Right cardiac atrium (tissue), 5 donors: Measurements from ENCODE around the gene OR6S1. TPM values are rescaled to one million over a fixed set of nuclear protein-coding genes. Genes with fewer than 3 reads are reported as not detected.
A peak's percentile ranks its signal among the peaks of the same experiment; 100 is the strongest.

Experiments
- ATAC-seq, 2 donors: fragments of 200-7000 bp; cut with Tn5 transposase; one replicate each; pipeline versions ENCODE4 v1.8.0 to v1.9.1; 2020; ENCODE audit warnings: moderate library complexity in 2 of 2, mild to moderate bottlenecking in 1 of 2
- DNase-seq, 3 donors: peaks; one replicate each; pipeline ENCODE4 v3.0.0-alpha.2; 2020
- H3K27ac ChIP-seq: one replicate; pipeline ENCODE4 v1.5.1; 2013; ENCODE audit warnings: mild to moderate bottlenecking, low read length, control low read depth, moderate library complexity
- H3K27me3 ChIP-seq: one replicate; pipeline ENCODE4 v1.6.1; 2013; ENCODE audit not compliant: control insufficient read depth, insufficient read depth
- H3K4me1 ChIP-seq: one replicate; pipeline ENCODE4 v1.6.1; 2013; ENCODE audit warnings: low read length; ENCODE audit not compliant: control insufficient read depth, insufficient read depth
- H3K4me3 ChIP-seq: one replicate; pipeline ENCODE4 v1.5.1; 2013; ENCODE audit warnings: low read length, control low read depth
- H3K9me3 ChIP-seq: one replicate; pipeline ENCODE4 v1.6.1; 2013; ENCODE audit warnings: low read length; ENCODE audit not compliant: control insufficient read depth
- WGBS: extraction: QIAGEN DNeasy Blood & Tissue Kit; methylation state at CpG from one replicate; pipeline ENCODE4 v1.1.7; 2013; 5-methylcytosine and 5-hydroxymethylcytosine counted together
- intact Hi-C, 4 donors: fragments of 100-400 bp; cut with DNase I; formaldehyde crosslinking; loops; one replicate each; pipeline versions ENCODE4 v1.11.0 to v1.14.0; 2022 to 2023
- long read RNA-seq, 4 donors: library from polyadenylated mRNA; unstranded; transcript quantifications; one replicate each; pipeline ENCODE4 v2.0.0, GENCODE V29; 2020 to 2021
- polyA plus RNA-seq: library from polyadenylated mRNA; stranded (reverse); fragments of 200-250 nt; gene quantifications from one replicate; pipeline ENCODE4 v1.2.3, GENCODE V29; 2013
- total RNA-seq, 4 donors: library from RNA; stranded (reverse); fragmentation: NEBNext Ultra II Directional; extraction: Animal tissue kit (Norgen Biotek cat#: 25700); gene quantifications; one replicate each; pipeline ENCODE4 v1.2.1, GENCODE V29; 2021
- donor health status: healthy with polysubstance abuse.
- donor health status: DM: no; HTN: yes; CAD: no.
- donor health status: DM: no; HTN: no; CAD: no.
- donor health status: DM: no; HTN: yes; CAD: no; lungs with severe emphysema.
- donor health status: DM: yes; HTN: yes; CAD: no.

Gene OR6S1, protein sequence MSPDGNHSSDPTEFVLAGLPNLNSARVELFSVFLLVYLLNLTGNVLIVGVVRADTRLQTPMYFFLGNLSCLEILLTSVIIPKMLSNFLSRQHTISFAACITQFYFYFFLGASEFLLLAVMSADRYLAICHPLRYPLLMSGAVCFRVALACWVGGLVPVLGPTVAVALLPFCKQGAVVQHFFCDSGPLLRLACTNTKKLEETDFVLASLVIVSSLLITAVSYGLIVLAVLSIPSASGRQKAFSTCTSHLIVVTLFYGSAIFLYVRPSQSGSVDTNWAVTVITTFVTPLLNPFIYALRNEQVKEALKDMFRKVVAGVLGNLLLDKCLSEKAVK
- total RNA-seq (not detected), polyA plus RNA-seq (not detected)
- long read RNA-seq, donor 1: 0 reads
- long read RNA-seq, donor 2: 0 reads
- long read RNA-seq, donor 3: 0 reads
- long read RNA-seq, donor 4: 0 reads

DNA sequence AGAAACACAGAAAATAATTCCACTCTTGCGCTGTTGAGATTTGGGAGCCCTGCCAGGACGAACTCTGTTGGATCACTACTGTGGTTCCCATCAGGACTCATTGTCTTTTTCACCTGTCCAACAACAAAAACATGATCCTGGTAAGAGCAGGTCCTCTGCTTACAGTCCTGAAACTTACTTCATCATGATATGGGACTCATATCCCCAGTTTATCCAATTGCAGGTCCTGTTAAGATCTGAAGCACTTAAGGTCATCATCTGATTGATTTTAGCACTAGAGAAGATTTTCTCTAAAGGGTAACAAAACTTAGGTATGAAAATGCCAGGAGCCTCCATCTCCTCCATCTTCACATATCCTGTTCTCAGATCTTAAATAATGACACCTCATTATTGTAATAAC, at the start of gene OR6S1:
Gene OR6S1 (minus strand): TSS at position 101 of the 400 bp plus-strand sequence. CDS start 0 bp downstream, at position 101.
- no peaks in the 10 kb centered on the region for H3K9me3 ChIP-seq
- intact Hi-C loops: no loop called here
- 83% methylated on average over 2 of the region's 2 CpGs for WGBS
- no peaks in the 10 kb centered on the region for H3K27me3 ChIP-seq
- no peaks in the 10 kb centered on the region for H3K4me1 ChIP-seq
- no peak within 1 kb of the TSS for H3K27ac ChIP-seq
- DNase-seq (no peak), ATAC-seq (no peak)
- no peak within 1 kb of the TSS for H3K4me3 ChIP-seq

- Histone ChIP-seq H3K4me3 (no peak overlapping the region), H3K27ac (no peak overlapping the region), H3K9me3 (no peaks in the 10 kb centered on the region), H3K4me1 (no peaks in the 10 kb centered on the region), H3K27me3 (no peaks in the 10 kb centered on the region)
- intact Hi-C loops: loop anchor here in 3 of 4 donors (10.0 kb wide), 2 partner anchors 274 to 284 kb away; no protein-coding TSS in a partner anchor
- ATAC-seq: peak; percentile 85 to 88
- 28% methylated on average over 9 of the region's 9 CpGs for WGBS
- DNase-seq: no peak
Observed at GRCh38 chr14:20690848-20691640, 49.6 kb upstream of the OR6S1 start.

DNA sequence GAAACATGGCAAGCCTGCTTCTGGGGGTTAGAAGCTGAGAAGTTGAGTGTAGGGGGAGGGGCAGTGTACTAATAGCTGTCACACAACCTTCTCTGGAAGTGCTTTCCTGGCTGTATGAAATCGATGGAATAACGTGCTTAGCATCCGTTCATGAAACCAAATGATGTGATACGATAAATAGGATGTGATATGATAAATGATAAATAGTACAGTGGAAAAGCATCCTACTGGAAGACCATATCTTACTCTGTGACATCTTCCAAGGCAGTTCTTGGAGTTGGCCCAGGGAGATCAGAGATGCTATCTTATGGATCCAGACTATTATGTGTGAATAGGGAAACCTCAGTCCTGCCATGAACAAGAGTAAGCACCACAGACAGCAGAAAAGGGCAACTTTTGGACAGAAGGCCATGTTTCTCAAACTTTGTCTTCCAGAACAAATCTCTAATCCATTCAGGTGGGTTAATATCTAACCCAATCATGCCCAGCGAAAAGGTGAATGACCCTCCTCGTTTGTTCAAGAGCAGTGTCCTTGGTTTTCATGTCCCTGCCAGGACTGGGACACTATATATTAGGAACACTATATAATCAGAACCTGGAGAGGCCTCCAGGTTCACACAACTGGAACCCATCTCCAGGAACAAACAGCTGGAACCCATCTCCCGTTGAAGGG, 46.8 kb upstream of the OR6S1 start, which contains the start of gene ANG:
Gene ANG (plus strand): TSS at position 598 of the 673 bp plus-strand sequence. CDS start 4,801 bp downstream, outside the sequence.
- DNase-seq (no peak), ATAC-seq (no peak)
- Histone ChIP-seq H3K27me3 (no peaks in the 10 kb centered on the region), H3K4me3 (no peak within 1 kb of the TSS), H3K27ac (no peak within 1 kb of the TSS), H3K4me1 (no peaks in the 10 kb centered on the region), H3K9me3 (no peaks in the 10 kb centered on the region)
- intact Hi-C loops: no loop called here
- WGBS: 73% methylated on average over 7 of the region's 7 CpGs

DNA sequence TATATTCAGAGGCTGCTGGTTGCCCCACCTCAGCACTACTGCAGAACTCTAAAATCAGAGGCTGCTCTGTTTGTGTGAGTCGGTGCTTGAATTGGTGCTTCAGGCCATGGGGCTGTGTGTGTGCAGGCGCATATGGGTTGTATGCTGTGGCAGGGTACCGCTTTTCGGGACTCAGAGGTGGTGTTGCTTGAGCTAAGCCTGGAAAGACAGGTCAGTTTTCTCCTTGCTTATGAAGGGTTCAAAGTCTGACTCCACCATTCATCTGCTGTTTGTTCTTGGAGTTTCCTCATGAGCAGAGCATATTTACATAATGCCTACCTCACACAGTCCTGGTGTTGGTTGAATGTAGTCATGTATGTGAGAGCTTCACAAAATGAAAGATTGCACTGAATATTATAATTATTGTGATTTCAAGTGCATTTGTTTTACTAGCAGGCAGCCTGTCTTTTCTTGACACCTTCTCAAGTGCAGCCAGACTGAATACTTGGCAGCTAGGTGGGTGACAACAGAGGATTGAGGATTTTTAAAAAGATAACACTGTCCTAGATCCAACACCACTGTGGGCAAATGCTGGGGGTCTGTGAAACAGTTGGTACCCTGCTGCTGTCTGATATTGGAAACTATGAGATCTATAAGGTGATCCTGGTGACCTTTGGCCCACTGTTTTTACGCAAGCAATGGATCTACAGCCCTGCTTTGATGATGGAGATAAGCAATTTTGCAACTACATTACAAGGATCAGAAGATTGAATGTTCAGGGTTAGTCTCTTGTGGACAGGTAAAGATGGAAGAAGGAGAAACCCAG, 46.1 kb upstream of the OR6S1 start:
- DNase-seq (no peak), ATAC-seq (no peak)
- Histone ChIP-seq H3K4me1 (no peaks in the 10 kb centered on the region), H3K9me3 (no peaks in the 10 kb centered on the region), H3K27me3 (no peaks in the 10 kb centered on the region), H3K4me3 (no peak overlapping the region), H3K27ac (no peak overlapping the region)
- intact Hi-C loops: no loop called here
- 93% methylated on average over 5 of the region's 5 CpGs for WGBS

DNA sequence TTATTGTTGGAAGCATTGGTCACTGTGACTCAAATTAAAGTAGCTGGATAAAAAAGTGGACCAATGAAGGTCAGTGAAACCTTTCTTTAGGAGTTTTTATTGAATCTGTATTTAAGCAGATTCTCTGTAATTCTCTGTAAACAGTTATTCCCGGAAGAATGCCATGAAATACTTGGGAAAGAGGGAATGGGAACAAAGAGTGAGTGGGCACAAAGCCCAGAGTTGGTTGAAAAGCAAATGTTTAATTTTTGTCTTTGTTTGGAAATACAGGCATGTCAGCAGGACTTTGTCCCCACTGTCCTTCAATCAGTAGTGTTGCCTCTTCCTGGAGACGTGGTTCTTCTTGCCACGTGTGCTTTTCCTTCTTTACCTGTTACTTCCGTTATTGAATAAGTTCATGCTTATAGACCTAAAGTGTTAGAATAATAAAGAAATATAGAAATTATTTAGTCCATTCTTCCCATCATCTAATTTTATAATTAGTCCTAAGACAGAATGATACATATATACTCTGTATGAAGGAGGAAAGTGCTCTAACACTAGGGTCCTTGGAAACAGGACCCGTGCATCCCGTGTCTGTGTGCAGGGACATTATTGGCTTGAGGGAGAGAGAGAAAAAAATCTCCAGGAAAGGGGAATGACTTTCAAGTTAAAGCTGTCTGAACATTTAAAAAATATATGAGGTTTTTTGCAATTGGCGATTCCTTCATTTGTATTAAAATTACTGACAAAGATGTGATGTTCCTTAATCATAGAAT, 45.1 kb upstream of the OR6S1 start:
- Histone ChIP-seq H3K4me3 (peak overlapping the region; percentile 8), H3K27me3 (no peaks in the 10 kb centered on the region), H3K4me1 (no peaks in the 10 kb centered on the region), H3K27ac (no peak overlapping the region), H3K9me3 (no peaks in the 10 kb centered on the region)
- DNase-seq (no peak), ATAC-seq (no peak)
- WGBS: 67% methylated on average over 7 of the region's 7 CpGs
- intact Hi-C loops: no loop called here

DNA sequence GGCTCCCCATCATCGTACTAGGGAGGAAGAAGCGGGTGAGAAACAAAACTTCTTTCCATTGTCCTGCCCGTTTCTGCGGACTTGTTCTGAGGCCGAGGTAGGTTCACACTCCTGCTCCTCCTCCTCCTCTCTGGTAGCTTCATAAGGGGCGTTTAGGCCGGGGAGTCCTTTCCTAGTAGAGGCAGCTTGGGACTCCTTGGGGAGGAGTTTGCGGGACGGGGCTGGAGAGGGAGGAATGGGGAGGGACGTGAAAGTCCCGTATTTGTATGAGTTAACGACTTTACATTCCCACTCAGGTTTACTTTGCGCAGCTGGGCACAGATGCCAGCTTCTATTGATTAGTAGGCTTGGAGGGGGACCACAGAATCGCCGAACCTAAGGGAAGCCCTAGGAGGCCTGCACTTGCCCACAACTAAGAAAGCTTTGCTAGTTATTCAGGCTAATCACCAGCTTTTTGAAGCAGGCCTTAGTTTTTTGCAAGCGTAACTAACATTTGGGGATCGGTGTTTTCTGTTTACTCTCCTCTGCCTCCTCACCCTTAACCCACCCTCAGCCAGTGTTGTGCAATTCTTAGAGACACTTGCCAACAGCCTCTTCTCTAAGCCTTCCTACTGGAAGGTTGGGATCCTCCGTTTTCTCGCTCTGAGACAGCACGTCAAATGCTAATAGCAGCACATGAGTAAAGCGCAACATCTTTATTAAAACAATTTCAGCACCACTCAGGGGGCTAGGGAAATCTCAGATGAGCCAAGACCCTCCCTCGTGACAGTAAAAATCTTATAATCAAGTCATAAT, 43.4 kb upstream of the OR6S1 start:
- Histone ChIP-seq H3K4me3 (peak overlapping the region; percentile 81), H3K27me3 (no peaks in the 10 kb centered on the region), H3K27ac (peak overlapping the region; percentile 40), H3K4me1 (peaks cover 6% of the 10 kb centered on the region), H3K9me3 (no peaks in the 10 kb centered on the region)
- intact Hi-C loops: loop anchor here (2.0 to 5.0 kb wide), 5 partner anchors 53 to 353 kb away; partner anchors contain the start of genes PARP2 (in 2 of the 4) and CCNB1IP1 (in 1 of the 4)
- ATAC-seq: no peak
- 12% methylated on average over 22 of the region's 22 CpGs for WGBS
- DNase-seq: peak in 2 of 3 donors; percentile 39 to 65

DNA sequence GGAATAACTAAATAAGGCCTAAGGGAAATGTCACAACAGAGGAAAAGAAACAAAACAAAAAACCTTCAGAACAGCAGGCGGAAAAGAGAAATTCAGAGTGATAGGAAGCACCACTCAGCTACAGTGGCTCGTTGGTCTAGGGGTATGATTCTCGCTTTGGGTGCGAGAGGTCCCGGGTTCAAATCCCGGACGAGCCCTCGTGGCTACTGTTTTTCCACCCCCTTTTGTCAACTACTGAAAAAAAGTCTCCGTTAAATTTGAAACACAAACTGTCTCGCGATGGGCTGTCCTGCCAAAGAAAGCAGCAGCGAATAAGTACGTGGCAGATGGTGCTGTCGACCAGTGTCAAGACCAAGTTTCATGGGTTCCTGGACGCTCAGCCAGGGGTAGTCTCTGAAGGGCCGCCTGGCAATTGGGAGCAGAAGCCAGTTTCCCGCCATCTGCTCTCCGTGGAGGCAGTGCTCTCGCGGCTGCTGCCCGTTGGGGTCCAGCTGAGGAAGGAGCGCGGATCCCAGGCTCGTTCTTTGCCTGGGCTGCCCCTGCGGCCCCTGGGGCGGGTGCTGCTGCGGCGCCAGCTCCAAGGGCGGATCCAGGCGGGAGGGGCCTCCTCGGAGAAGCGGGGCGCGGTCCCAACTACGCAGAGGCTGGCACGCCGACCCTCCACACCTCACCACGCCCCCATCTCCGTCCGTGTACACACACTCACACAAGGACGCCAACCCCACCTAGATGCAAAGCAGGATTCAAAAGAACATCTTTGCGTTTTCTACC, 42.6 kb upstream of the OR6S1 start, which contains the start of gene RNASE4:
Gene RNASE4 (plus strand): TSS at position 670 of the 771 bp plus-strand sequence. CDS start 14,812 bp downstream, outside the sequence.
- H3K27me3 ChIP-seq: no peaks in the 10 kb centered on the region
- peaks cover 6% of the 10 kb centered on the region for H3K4me1 ChIP-seq
- H3K27ac ChIP-seq: peak within 1 kb of the TSS; percentile 99
- H3K4me3 ChIP-seq: peak within 1 kb of the TSS; percentile 81
- peak; percentile 69 to 70 for ATAC-seq
- DNase-seq: peak; percentile 88 to 95 (median 94)
- intact Hi-C loops: loop anchor here (2.0 to 5.0 kb wide), 5 partner anchors 52 to 352 kb away; partner anchors contain the start of genes PARP2 (in 2 of the 4) and CCNB1IP1 (in 1 of the 4)
- WGBS: under 1% methylated on average over 42 of the region's 42 CpGs
- H3K9me3 ChIP-seq: no peaks in the 10 kb centered on the region

GRCh38 chr14:20683125-20683890, 41.8 kb upstream of the OR6S1 start:
- ATAC-seq (peak; percentile 63 to 70), DNase-seq (peak; percentile 78 to 89 (median 86))
- intact Hi-C loops: loop anchor here (5.0 kb wide), 4 partner anchors 51 to 351 kb away; partner anchors contain the start of genes PARP2 (in 2 of the 4) and CCNB1IP1 (in 1 of the 4)
- WGBS: under 1% methylated on average over 38 of the region's 38 CpGs
- H3K27me3 ChIP-seq: no peaks in the 10 kb centered on the region
- no peaks in the 10 kb centered on the region for H3K9me3 ChIP-seq
- H3K4me1 ChIP-seq: peaks cover 6% of the 10 kb centered on the region
- peak overlapping the region; percentile 81 for H3K4me3 ChIP-seq
- peak overlapping the region; percentile 99 for H3K27ac ChIP-seq
